Duodenal mucosa (tissue), 2 donors: ENCODE data around the gene REV3L.

Experiments used
- H3K27ac ChIP-seq: one replicate; pipeline ENCODE4 v1.7.0; 2013; ENCODE audit warnings: low read depth, low read length
- H3K27me3 ChIP-seq, 2 donors: one replicate each; pipeline ENCODE4 v1.7.0; 2013; ENCODE audit warnings: low read length in 2 of 2, control low read depth in 1 of 2; ENCODE audit not compliant: insufficient read depth in 2 of 2, control insufficient read depth in 1 of 2
- H3K36me3 ChIP-seq, 2 donors: one replicate each; pipeline ENCODE4 v1.7.0; 2013; ENCODE audit warnings: low read length in 2 of 2, control low read depth in 1 of 2; ENCODE audit not compliant: insufficient read depth in 2 of 2, control insufficient read depth in 1 of 2
- H3K4me1 ChIP-seq, 2 donors: one replicate each; pipeline ENCODE4 v1.7.0; 2013; ENCODE audit warnings: low read length in 2 of 2, control low read depth in 1 of 2; ENCODE audit not compliant: insufficient read depth in 2 of 2, control insufficient read depth in 1 of 2
- H3K4me3 ChIP-seq, 2 donors: one replicate each; pipeline ENCODE4 v1.7.0; 2013; ENCODE audit warnings: low read length in 2 of 2, low read depth in 1 of 2
- H3K9ac ChIP-seq, 2 donors: one replicate each; pipeline ENCODE4 v1.7.0; 2013; ENCODE audit warnings: low read length in 2 of 2, low read depth in 1 of 2
- H3K9me3 ChIP-seq, 2 donors: one replicate each; pipeline ENCODE4 v1.7.0; 2013; ENCODE audit warnings: low read length in 2 of 2, control low read depth in 1 of 2; ENCODE audit not compliant: control insufficient read depth in 1 of 2

REV3L gene

DNA sequence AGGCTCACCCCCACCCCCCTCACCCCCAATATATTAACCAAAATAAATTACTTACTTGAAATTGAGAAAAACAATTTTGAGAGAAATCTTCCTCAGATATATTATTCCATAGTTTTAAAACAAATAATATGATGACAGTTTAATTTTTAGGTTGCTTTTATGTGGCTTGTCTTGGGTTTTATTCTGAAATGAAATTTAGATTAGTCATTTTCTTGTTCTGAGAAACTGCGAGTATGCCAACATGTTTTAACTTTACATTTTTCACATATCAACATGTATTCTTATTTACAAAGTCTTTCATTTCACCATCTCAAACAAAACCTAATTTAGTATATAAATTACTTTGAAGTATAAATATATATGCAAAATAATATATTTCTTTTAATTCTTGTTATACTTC is 11.1 kb downstream of the REV3L start:
- Histone ChIP-seq H3K4me1 (peaks cover 3 to 6% of the 10 kb centered on the region in 2 donors), H3K9me3 (no peaks in the 10 kb centered on the region), H3K27me3 (no peaks in the 10 kb centered on the region), H3K4me3 (no peak overlapping the region), H3K9ac (no peak overlapping the region), H3K36me3 (peaks cover 0 to 6% of the 10 kb centered on the region in 2 donors), H3K27ac (no peak overlapping the region)

DNA sequence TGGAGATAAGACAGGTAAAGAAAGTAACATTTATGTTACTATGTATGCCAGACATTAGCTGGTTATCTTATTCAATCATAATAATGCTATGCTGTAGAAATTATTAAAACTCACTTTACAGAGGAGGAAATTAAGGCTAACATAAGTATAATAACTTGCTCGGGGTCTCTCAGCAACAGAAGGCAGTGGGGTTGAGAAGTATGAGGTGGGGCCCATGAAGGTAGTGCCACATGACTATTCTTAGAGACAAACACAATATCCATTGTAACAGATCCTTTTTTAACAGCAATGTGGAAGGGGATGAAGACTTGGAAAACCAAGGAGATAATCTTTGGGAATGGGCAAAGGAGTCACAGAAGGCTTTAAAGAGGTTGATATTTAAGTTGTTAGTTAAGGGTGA is 11.5 kb downstream of the REV3L start:
- Histone ChIP-seq H3K9me3 (no peaks in the 10 kb centered on the region), H3K9ac (no peak overlapping the region), H3K27ac (no peak overlapping the region), H3K27me3 (no peaks in the 10 kb centered on the region), H3K4me3 (no peak overlapping the region), H3K4me1 (peaks cover 3 to 6% of the 10 kb centered on the region in 2 donors), H3K36me3 (peaks cover 0 to 6% of the 10 kb centered on the region in 2 donors)

DNA sequence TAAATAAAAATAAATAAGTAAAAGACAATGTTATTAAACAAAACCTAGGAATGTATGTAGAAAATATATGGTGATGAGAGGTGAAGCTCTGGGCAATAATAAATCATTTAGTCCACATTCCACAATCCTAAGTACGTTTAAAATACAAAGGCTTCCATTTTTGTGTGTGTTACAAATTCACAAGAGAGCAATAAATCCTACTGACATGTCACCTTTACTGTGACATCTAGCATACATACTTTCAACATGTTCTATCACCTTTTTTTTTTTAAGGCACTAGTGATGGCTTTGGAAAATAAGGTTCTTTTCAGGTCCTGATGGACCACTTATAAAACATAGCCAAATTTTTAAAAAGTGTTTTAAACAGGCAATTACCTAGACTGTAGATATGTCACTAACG is 12.0 kb downstream of the REV3L start:
- H3K27ac ChIP-seq, result no peak overlapping the region
- no peaks in the 10 kb centered on the region for H3K9me3 ChIP-seq
- no peaks in the 10 kb centered on the region for H3K27me3 ChIP-seq
- H3K4me1 ChIP-seq, result peaks cover 3 to 6% of the 10 kb centered on the region in 2 donors
- H3K4me3 ChIP-seq, result no peak overlapping the region
- H3K9ac ChIP-seq, result no peak overlapping the region
- H3K36me3 ChIP-seq, result peaks cover 0 to 6% of the 10 kb centered on the region in 2 donors

DNA sequence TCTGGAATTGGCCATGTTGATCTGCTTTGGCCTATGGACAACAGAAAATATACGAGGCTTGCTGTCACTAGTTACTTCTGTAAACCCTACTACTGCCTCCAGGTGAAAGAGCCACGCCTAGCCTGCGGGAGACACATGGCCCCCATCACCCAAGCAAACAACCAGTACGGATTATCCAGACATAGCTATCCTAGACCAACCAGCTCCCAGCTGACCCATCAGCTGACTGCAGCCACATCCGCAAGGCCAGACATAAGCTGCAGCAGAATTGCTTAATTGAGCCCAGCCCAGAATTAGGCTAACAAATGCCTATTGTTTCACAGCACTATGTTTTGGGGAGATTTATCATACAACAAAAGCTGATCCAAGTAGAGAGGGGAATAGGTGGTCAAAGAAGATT is 13.5 kb downstream of the REV3L start:
- Histone ChIP-seq H3K9ac (no peak overlapping the region), H3K9me3 (no peaks in the 10 kb centered on the region), H3K27ac (no peak overlapping the region), H3K4me1 (peaks cover 3 to 5% of the 10 kb centered on the region in 2 donors), H3K4me3 (no peak overlapping the region), H3K27me3 (no peaks in the 10 kb centered on the region), H3K36me3 (peaks cover 0 to 6% of the 10 kb centered on the region in 2 donors)

DNA sequence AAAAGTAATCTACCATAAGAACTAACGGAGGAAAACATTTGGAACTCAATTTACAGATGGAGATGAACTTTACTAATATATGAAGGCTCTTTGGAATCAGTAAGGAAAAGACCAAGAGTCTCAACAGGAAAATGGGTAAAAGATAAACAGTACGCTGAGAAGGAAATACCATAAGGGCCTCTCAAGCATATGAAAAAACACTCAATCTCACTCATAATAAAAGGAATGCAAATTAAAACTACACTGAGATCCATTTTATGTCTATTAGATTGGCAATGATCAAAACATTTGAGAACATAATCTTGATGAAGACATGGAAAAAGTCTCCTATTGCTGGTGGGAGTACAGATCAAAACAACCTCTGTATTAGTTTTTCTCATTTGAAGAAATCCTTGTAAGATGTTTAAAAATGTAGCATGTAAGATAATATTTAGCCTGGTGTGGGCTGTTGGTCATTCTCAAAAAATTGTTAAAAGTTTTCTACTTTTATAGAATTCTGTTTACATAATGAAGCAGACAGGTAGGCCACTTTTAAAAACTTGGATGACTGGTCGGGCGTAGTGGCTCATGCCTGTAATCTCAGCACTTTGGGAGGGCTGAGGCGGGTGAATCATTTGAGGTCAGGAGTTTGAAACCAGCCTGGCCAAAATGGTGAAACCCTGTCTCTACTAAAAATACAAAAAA is 14.5 kb downstream of the REV3L start:
- Histone ChIP-seq H3K4me1 (peaks cover 0 to 3% of the 10 kb centered on the region in 2 donors), H3K27ac (no peak overlapping the region), H3K9me3 (no peaks in the 10 kb centered on the region), H3K4me3 (no peak overlapping the region), H3K36me3 (peaks cover 0 to 6% of the 10 kb centered on the region in 2 donors), H3K27me3 (no peaks in the 10 kb centered on the region), H3K9ac (no peak overlapping the region)

DNA sequence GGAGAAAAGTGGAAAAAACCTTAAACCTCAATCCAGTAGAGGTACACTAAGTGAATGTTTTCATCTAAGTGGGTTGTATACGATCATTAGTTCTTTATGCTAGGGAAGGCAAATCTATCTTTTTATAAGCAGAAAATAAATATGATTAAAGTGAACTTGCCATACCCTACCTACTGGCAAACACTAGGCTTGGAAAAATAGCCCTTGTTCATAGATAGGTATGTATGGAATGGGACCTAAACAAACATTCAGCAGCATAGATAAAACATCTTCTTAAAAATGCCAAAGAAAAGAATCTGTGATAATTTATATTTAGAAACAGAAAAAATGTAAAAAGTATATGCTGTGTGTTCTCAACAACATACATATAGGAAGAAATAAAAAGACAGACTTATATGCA is 18.8 kb downstream of the REV3L start:
- Histone ChIP-seq H3K27ac (no peak overlapping the region), H3K9me3 (no peaks in the 10 kb centered on the region), H3K4me1 (peaks cover 4 to 18% of the 10 kb centered on the region in 2 donors), H3K4me3 (no peak overlapping the region), H3K27me3 (no peaks in the 10 kb centered on the region), H3K36me3 (peaks cover 0 to 6% of the 10 kb centered on the region in 2 donors), H3K9ac (no peak overlapping the region)

DNA sequence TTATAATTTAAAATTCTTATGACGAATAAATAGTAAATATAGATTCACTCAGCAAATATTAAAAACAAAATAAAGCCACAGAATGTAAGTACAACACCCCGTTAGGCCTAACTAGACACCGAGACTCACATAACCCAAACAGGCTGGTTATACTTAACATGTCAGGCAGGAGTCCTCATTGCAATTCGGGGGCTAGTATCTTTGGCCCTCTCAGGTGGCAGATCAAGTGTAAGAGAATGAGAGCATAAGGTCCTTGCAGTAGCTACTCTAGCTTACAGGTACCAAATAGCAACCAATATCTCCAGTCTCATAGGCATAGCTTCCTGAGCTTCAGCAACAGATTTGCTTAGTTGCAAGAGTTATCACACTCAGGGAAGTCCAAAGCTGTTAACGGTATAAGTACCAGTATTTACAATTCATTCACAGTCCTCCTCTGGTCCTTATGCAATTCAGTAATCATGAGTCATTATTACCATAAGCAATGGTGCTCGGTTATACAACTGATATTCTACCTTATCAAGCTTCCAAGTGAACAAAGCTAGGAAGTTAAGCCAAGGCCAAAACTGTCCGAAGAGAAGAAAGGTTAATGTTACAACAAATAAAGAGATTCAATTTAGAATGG is 20.1 kb downstream of the REV3L start:
- Histone ChIP-seq H3K36me3 (peaks cover 0 to 5% of the 10 kb centered on the region in 2 donors), H3K9me3 (peaks cover 0 to 11% of the 10 kb centered on the region in 2 donors), H3K27ac (no peak overlapping the region), H3K27me3 (no peaks in the 10 kb centered on the region), H3K4me1 (peaks cover 4 to 18% of the 10 kb centered on the region in 2 donors), H3K9ac (no peak overlapping the region), H3K4me3 (no peak overlapping the region)

DNA sequence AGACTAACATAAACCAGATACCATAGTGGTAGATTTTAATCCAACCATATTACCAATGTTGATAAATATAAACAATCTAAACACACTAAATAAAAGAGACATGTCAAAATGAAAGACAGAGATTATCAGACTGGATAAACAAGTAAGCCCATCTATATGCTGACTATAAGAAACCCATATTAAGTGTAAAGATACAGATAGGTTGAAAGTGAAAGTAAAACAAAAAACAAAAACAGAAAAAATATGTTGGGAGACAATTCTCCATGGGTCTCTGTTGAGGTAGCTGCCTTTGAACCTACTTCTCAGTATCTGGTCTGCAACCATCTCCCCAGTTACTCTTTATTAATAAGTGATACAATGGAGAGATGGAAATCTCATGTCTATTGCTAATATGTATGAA is 21.2 kb downstream of the REV3L start:
- peaks cover 4 to 18% of the 10 kb centered on the region in 2 donors for H3K4me1 ChIP-seq
- peaks cover 0 to 11% of the 10 kb centered on the region in 2 donors for H3K9me3 ChIP-seq
- H3K27me3 ChIP-seq, result no peaks in the 10 kb centered on the region
- peaks cover 0 to 5% of the 10 kb centered on the region in 2 donors for H3K36me3 ChIP-seq
- H3K4me3 ChIP-seq, result no peak overlapping the region
- no peak overlapping the region for H3K27ac ChIP-seq
- no peak overlapping the region for H3K9ac ChIP-seq

DNA sequence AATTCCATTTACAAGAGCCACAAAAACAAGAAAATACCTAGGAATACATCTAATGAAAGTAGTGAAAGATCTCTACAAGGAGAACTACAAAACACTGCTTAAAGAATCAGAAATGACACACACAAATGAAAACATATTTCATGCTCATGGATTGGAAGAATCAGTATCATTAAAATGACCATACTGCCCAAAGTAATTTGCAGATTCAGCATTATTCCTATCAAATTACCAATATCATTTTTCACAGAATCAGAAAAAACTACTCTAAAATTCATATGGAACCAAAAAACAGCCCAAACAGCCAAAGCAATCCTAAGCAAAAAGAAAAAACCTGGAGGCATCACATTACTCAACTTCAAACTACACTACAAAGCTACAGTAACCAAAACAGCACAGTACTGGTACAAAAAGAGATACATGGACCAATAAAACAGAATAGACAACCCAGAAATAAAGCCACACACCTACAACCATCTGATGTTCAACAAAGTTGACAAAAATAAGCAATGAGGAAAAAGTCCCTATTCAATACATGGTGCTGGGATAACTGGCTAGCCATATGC is 24.3 kb downstream of the REV3L start:
- H3K9ac ChIP-seq, result no peak overlapping the region
- H3K9me3 ChIP-seq, result peaks cover 0 to 11% of the 10 kb centered on the region in 2 donors
- no peaks in the 10 kb centered on the region for H3K27me3 ChIP-seq
- H3K4me3 ChIP-seq, result no peak overlapping the region
- H3K4me1 ChIP-seq, result peaks cover 4 to 18% of the 10 kb centered on the region in 2 donors
- peaks cover 0 to 5% of the 10 kb centered on the region in 2 donors for H3K36me3 ChIP-seq
- no peak overlapping the region for H3K27ac ChIP-seq

DNA sequence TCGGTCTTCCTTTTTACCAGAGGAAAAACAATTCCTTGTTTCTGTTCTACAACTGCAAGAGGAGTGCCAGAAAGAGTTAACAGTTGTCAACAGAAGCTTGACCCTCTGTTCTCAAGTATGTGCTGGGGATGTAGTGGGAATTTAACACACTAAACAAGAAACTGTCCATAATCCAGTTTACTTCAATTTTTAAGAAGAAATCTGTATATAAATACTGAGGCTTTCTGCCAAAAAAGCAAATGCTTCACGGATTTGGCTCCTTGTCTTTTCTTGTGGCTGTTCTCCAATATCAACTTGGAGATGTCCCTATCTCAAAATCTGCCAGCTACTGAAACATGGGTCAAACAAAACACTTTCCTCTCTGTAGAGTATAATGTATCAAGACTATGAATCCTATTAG is 26.8 kb downstream of the REV3L start:
- no peak overlapping the region for H3K9ac ChIP-seq
- H3K4me3 ChIP-seq, result no peak overlapping the region
- H3K36me3 ChIP-seq, result peaks cover 0 to 5% of the 10 kb centered on the region in 2 donors
- no peaks in the 10 kb centered on the region for H3K4me1 ChIP-seq
- H3K27ac ChIP-seq, result no peak overlapping the region
- H3K9me3 ChIP-seq, result peaks cover 0 to 11% of the 10 kb centered on the region in 2 donors
- no peaks in the 10 kb centered on the region for H3K27me3 ChIP-seq
